GM18507 (cell line): ENCODE data around the gene LPP.

Source experiments
- DNase-seq: peaks from one replicate; pipeline ENCODE4 v3.0.0; 2011; ENCODE audit warnings: low read depth; ENCODE audit not compliant: insufficient read length; ENCODE audit errors: extremely low spot score
- FAIRE-seq: peaks from 2 replicates; lab custom pipeline; 2011; peaks lifted over from hg19 to GRCh38; lab: Jason Lieb, UNC

LPP gene

GRCh38 chr3:188507244-188507720 is 353.3 kb downstream of the LPP start:
- FAIRE-seq (no peak), DNase-seq (no peak)

- DNase-seq (no peak), FAIRE-seq (no peak)
These were observed 354.5 kb downstream of the LPP start for GRCh38 chr3:188508454-188508853.

GRCh38 chr3:188509316-188509715 is 355.4 kb downstream of the LPP start:
- FAIRE-seq (no peak), DNase-seq (no peak)

GRCh38 chr3:188510366-188510765 is 356.4 kb downstream of the LPP start:
- no peak for DNase-seq
- no peak for FAIRE-seq

GRCh38 chr3:188513662-188514328 is 359.8 kb downstream of the LPP start:
- FAIRE-seq, result no peak

GRCh38 chr3:188516515-188516914 is 362.6 kb downstream of the LPP start:
- DNase-seq (no peak), FAIRE-seq (no peak)

More at GRCh38 chr3:188513662-188514328, 359.8 kb downstream of the LPP start:
- DNase-seq, result no peak

- no peak for FAIRE-seq
- no peak for DNase-seq
These were observed 364.5 kb downstream of the LPP start for GRCh38 chr3:188518416-188518815.

GRCh38 chr3:188518835-188519452 is 365.0 kb downstream of the LPP start:
- FAIRE-seq, result no peak
- DNase-seq, result no peak

GRCh38 chr3:188520466-188520865 is 366.5 kb downstream of the LPP start:
- DNase-seq, result no peak
- no peak for FAIRE-seq

GRCh38 chr3:188522115-188522514 is 368.2 kb downstream of the LPP start:
- DNase-seq, result no peak
- FAIRE-seq, result no peak

- no peak for FAIRE-seq
- no peak for DNase-seq
These were observed 369.3 kb downstream of the LPP start for GRCh38 chr3:188523291-188523690.

- DNase-seq (no peak), FAIRE-seq (no peak)
These were observed 370.1 kb downstream of the LPP start for GRCh38 chr3:188524052-188524451.

GRCh38 chr3:188526057-188526456 is 372.1 kb downstream of the LPP start:
- FAIRE-seq (no peak), DNase-seq (no peak)

GRCh38 chr3:188527389-188527788 is 373.4 kb downstream of the LPP start:
- FAIRE-seq, result no peak
- no peak for DNase-seq

GRCh38 chr3:188528396-188528795 is 374.4 kb downstream of the LPP start:
- FAIRE-seq (no peak), DNase-seq (no peak)

GRCh38 chr3:188529228-188529627 is 375.3 kb downstream of the LPP start:
- FAIRE-seq (no peak), DNase-seq (no peak)

- DNase-seq, result no peak
- FAIRE-seq, result no peak
These were observed 376.3 kb downstream of the LPP start for GRCh38 chr3:188530226-188530625.

GRCh38 chr3:188531210-188531609 is 377.3 kb downstream of the LPP start:
- no peak for DNase-seq
- no peak for FAIRE-seq

GRCh38 chr3:188533172-188533571 is 379.2 kb downstream of the LPP start:
- DNase-seq (no peak), FAIRE-seq (no peak)

- no peak for FAIRE-seq
- DNase-seq, result no peak
These were observed 379.8 kb downstream of the LPP start for GRCh38 chr3:188533612-188534357.

- FAIRE-seq (no peak), DNase-seq (no peak)
These were observed 380.7 kb downstream of the LPP start for GRCh38 chr3:188534633-188535032.
